DOHH2 (cell line): ENCODE measurements around the gene ARL16.

Experiments
- CTCF ChIP-seq: fragments of 200-600 bp; sonication (generic); IDR thresholded peaks from one replicate; pipeline ENCODE4 v1.5.1; 2014; ENCODE audit warnings: antibody characterized with exemption, mild to moderate bottlenecking, low read depth, low read length; ENCODE audit not compliant: poor library complexity, severe bottlenecking
- EZH2phosphoT487 ChIP-seq: fragments of 200-600 bp; sonication (generic); IDR thresholded peaks from 2 replicates; pipeline ENCODE4 v1.6.1; 2017; ENCODE audit warnings: borderline replicate concordance, mild to moderate bottlenecking, antibody characterized with exemption, low read length, moderate library complexity, mixed read lengths

DNA sequence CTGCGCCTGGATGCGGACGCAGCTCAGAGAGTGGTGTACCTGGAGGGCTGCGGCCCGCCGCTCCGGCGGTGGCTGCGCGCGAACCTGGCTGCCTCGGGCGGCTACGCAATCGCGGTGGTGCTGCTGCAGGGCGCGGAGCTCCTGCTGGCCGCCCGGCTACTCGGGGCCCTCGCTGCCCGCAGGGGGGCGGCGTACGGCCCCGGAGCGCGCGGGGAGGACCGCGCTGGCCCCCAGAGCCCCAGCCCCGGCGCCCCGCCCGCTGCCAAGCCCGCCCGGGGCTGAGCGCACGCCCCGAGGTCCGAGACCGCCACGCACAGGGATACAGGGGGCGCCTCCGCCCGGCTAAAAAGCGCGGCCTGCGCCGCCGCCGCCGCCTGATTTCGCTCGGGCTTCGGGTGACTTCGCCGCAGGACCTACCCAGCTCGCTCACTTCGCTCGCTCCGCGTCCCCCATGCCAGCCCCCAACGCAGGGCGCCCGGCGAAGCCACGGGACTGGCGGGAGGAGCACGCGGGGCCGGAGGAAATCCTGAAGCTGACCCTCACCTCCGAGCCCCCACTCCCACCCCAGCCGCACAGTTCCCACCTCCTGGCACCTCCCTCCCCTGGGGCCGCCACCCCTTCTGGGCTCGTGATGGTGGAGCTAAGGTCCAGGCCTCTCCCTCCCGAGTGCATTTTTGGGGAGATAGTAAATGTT, 35.4 kb downstream of the ARL16 start:
- no peak for TF ChIP-seq CTCF
- TF ChIP-seq EZH2phosphoT487 = no peak
